DND-41 (cell line): ENCODE data around the gene TRIM60.
"Not testable (repeated sequence)": the region's sequence is repeated elsewhere in the genome, so short reads cannot be mapped to it uniquely, and the experiment has no call there.

Source experiments
- ATAC-seq: fragments of 200-7000 bp; cut with Tn5 transposase; 3 replicates; pipeline ENCODE4 v1.9.1; 2021; ENCODE audit warnings: low read depth; ENCODE audit not compliant: insufficient read depth
- DNase-seq: peaks from one replicate; pipeline ENCODE4 v3.0.0-alpha.2; 2020
- H2AFZ ChIP-seq: 2 replicates; pipeline ENCODE4 v1.6.0; 2012; ENCODE audit warnings: low read depth, low read length
- H3K27ac ChIP-seq: 2 replicates; pipeline ENCODE4 v1.5.1; 2012; ENCODE audit warnings: low read length, inconsistent platforms
- H3K27me3 ChIP-seq: fragments of 200-600 bp; sonication (generic); 2 replicates; pipeline ENCODE4 v1.6.0; 2012; ENCODE audit warnings: low read length, mild to moderate bottlenecking, inconsistent platforms; ENCODE audit not compliant: insufficient read depth, poor library complexity
- H3K36me3 ChIP-seq: 2 replicates; pipeline ENCODE4 v1.5.1; 2012; ENCODE audit warnings: low read length, inconsistent platforms; ENCODE audit not compliant: insufficient read depth
- H3K4me1 ChIP-seq: 2 replicates; pipeline ENCODE4 v1.5.1; 2012; ENCODE audit warnings: mild to moderate bottlenecking, low read length; ENCODE audit not compliant: insufficient read depth
- H3K4me2 ChIP-seq: 2 replicates; pipeline ENCODE4 v1.6.0; 2012; ENCODE audit warnings: mild to moderate bottlenecking, moderate library complexity, low read length, inconsistent platforms; ENCODE audit not compliant: insufficient read depth
- H3K4me3 ChIP-seq, 2 experiments: fragments of 200-600 bp in 1 of 2; shearing (Covaris generic) in 1 of 2; 2 replicates each; pipeline ENCODE4 v1.5.1; 2012 to 2016; ENCODE audit warnings: inconsistent platforms in 2 of 2, low read length in 2 of 2, mild to moderate bottlenecking in 2 of 2, low read depth in 1 of 2, moderate library complexity in 1 of 2
- H3K79me2 ChIP-seq: 2 replicates; pipeline ENCODE4 v1.6.0; 2012; ENCODE audit warnings: low read length, inconsistent platforms; ENCODE audit not compliant: insufficient read depth
- H3K9ac ChIP-seq: 2 replicates; pipeline ENCODE4 v1.6.0; 2012; ENCODE audit warnings: low read depth, mild to moderate bottlenecking, inconsistent platforms, low read length, moderate library complexity
- H3K9me3 ChIP-seq: 2 replicates; pipeline ENCODE4 v1.5.1; 2012; ENCODE audit warnings: low read length, moderate library complexity, mild to moderate bottlenecking, inconsistent platforms; ENCODE audit not compliant: insufficient read depth, severe bottlenecking
- H4K20me1 ChIP-seq: 2 replicates; pipeline ENCODE4 v1.6.0; 2012; ENCODE audit warnings: low read length; ENCODE audit not compliant: insufficient read depth
- EZH2 ChIP-seq: IDR thresholded peaks from 3 replicates; pipeline ENCODE4 v1.6.1; 2012; ENCODE audit warnings: borderline replicate concordance, low read depth, mild to moderate bottlenecking, moderate library complexity, low read length, inconsistent platforms; ENCODE audit not compliant: severe bottlenecking
- TF ChIP-seq, protein P1 (sequence below): IDR thresholded peaks from 2 replicates; pipeline ENCODE4 v1.5.1; 2012; ENCODE audit warnings: borderline replicate concordance, low read length, moderate library complexity, mild to moderate bottlenecking; ENCODE audit not compliant: poor library complexity, severe bottlenecking; ENCODE audit errors: extremely low read depth

The TRIM60 gene

DNA sequence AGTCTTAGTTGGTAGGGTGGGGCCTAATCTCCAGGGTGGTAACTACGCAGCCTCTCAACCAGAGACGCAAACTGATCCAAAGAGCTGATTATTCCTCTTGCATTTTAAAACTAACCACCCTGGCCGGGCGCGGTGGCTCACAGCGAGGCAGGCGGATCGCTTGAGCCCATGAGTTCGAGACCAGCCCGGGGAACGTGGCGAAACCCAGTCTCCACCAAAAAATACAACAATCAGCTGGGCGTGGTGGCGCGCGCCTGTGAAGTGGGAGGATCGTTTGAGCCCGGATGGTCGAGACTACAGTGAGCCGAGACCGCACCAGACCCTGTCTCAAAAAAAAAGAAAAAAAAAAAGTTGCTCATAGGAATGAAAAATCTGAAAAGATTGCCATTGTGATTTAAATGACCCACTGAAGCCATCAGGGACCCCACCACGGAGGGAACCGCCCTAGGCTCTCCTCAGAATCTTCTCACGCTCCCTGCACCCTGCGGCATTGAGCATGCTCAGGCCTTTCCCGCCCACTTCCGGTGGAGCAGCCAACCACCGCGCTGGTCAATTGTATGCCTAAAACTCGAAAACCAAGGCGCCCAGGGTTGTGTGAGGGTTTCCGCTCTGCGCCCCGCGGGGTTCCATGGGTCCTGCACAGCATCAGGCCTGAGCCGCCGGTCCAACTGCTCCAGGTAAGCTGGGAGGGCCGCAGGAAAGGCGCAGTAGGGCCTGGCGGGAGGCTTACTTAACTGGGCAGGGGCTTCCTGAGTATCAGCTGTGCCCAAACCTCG lies at the start of gene TRIM60:
TRIM60 (plus strand) TSS at position 564 of the 776 bp plus-strand sequence. CDS start 8,074 bp downstream, outside the sequence.
- Histone ChIP-seq H2AFZ (no peak within 1 kb of the TSS), H3K27ac (no peak within 1 kb of the TSS), H3K27me3 (no peaks in the 10 kb centered on the region), H4K20me1 (no peaks in the 10 kb centered on the region), H3K36me3 (no peaks in the 10 kb centered on the region), H3K79me2 (no peaks in the 10 kb centered on the region), H3K9me3 (no peaks in the 10 kb centered on the region), H3K4me1 (no peaks in the 10 kb centered on the region), H3K4me3 (no peak within 1 kb of the TSS), H3K9ac (no peak within 1 kb of the TSS), H3K4me2 (no peak within 1 kb of the TSS)
- ATAC-seq (no peak), DNase-seq (no peak)
- no peak for TF ChIP-seq EZH2
- TF ChIP-seq, protein P1, sequence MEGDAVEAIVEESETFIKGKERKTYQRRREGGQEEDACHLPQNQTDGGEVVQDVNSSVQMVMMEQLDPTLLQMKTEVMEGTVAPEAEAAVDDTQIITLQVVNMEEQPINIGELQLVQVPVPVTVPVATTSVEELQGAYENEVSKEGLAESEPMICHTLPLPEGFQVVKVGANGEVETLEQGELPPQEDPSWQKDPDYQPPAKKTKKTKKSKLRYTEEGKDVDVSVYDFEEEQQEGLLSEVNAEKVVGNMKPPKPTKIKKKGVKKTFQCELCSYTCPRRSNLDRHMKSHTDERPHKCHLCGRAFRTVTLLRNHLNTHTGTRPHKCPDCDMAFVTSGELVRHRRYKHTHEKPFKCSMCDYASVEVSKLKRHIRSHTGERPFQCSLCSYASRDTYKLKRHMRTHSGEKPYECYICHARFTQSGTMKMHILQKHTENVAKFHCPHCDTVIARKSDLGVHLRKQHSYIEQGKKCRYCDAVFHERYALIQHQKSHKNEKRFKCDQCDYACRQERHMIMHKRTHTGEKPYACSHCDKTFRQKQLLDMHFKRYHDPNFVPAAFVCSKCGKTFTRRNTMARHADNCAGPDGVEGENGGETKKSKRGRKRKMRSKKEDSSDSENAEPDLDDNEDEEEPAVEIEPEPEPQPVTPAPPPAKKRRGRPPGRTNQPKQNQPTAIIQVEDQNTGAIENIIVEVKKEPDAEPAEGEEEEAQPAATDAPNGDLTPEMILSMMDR: no peak

DNA sequence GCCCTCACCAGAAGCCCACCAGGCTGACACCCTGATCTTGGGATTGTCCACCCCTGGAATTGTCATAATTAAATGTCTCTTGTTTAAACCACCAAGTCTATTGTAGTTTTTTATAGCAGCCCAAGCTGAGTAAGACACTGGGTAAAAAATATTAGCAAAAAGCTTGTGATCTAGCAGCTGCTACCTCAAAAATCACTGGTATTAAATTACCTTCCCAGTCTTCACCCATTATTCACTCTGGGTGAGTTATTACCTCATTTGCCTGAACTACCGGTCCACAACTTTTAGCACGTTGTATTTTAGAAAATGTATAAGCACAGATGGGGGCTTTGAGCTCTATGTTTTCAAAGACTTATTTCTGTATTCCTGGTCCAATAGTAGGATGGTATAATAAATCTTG lies 42.3 kb upstream of the TRIM60 start:
- no peaks in the 10 kb centered on the region for H3K27me3 ChIP-seq
- DNase-seq: no peak
- no peaks in the 10 kb centered on the region for H4K20me1 ChIP-seq
- no peaks in the 10 kb centered on the region for H3K4me1 ChIP-seq
- no peaks in the 10 kb centered on the region for H3K36me3 ChIP-seq
- no peak overlapping the region for H2AFZ ChIP-seq
- H3K4me3 ChIP-seq: no peak overlapping the region
- no peak for ATAC-seq
- no peaks in the 10 kb centered on the region for H3K79me2 ChIP-seq
- H3K9ac ChIP-seq: no peak overlapping the region
- no peaks in the 10 kb centered on the region for H3K9me3 ChIP-seq
- TF ChIP-seq EZH2: no peak
- TF ChIP-seq, protein P1: no peak
- no peak overlapping the region for H3K4me2 ChIP-seq
- H3K27ac ChIP-seq: no peak overlapping the region

DNA sequence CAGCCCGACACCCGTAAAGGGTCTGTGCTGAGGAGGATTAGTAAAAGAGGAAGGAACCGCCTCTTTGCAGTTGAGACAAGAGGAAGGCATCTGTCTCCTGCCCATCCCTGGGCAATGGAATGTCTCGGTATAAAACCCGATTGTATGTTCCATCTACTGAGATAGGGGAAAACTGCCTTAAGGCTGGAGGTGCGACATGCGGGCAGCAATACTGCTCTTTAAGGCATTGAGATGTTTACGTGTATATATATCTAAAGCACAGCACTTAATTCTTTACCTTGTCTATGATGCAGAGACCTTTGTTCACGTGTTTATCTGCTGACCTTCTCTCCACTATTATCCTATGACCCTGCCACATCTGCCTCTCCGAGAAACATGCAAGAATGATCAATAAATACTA lies 41.0 kb upstream of the TRIM60 start:
- not testable (repeated sequence) for H4K20me1 ChIP-seq, DNase-seq, H3K9me3 ChIP-seq, ATAC-seq, H3K4me3 ChIP-seq, H3K4me2 ChIP-seq, H3K27ac ChIP-seq, H3K4me1 ChIP-seq, H3K79me2 ChIP-seq, H3K27me3 ChIP-seq, H3K36me3 ChIP-seq, H2AFZ ChIP-seq, H3K9ac ChIP-seq

DNA sequence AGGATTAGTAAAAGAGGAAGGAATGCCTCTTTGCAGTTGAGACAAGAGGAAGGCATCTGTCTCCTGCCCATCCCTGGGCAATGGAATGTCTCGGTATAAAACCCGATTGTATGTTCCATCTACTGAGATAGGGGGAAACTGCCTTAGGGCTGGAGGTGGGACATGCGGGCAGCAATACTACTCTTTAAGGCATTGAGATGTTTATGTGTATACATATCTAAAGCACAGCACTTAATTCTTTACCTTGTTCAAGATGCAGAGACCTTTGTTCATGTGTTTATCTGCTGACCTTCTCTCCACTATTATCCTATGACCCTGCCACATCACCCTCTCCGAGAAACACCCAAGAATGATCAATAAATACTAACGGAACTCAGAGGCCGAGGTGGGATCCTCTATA lies 35.7 kb upstream of the TRIM60 start:
- H3K9me3 ChIP-seq, H3K4me3 ChIP-seq, H3K27ac ChIP-seq, H3K4me2 ChIP-seq, DNase-seq, H2AFZ ChIP-seq, ATAC-seq, H3K9ac ChIP-seq, H3K27me3 ChIP-seq, H3K4me1 ChIP-seq, H4K20me1 ChIP-seq, H3K79me2 ChIP-seq, H3K36me3 ChIP-seq: not testable (repeated sequence)
